Lower lobe of right lung (tissue), 2 donors: ENCODE data around the gene PSD2. TPM values are rescaled to one million over a fixed set of nuclear protein-coding genes. Genes with fewer than 3 reads are reported as not detected.

Source experiments
- ATAC-seq, 2 donors: fragments of 200-7000 bp; cut with Tn5 transposase; one replicate each; pipeline ENCODE4 v1.9.1; 2020 to 2022; ENCODE audit warnings: mild to moderate bottlenecking in 2 of 2, moderate library complexity in 2 of 2
- DNase-seq: peaks from one replicate; pipeline ENCODE4 v3.0.0-alpha.2; 2020
- H3K27ac ChIP-seq: fragments of 200-600 bp; one replicate; pipeline ENCODE4 v1.8.0; 2022
- H3K27me3 ChIP-seq: fragments of 200-600 bp; one replicate; pipeline ENCODE4 v1.8.0; 2022; ENCODE audit warnings: low read depth
- H3K36me3 ChIP-seq: fragments of 200-600 bp; one replicate; pipeline ENCODE4 v1.8.0; 2022; ENCODE audit warnings: mild to moderate bottlenecking
- H3K4me1 ChIP-seq: fragments of 200-600 bp; one replicate; pipeline ENCODE4 v1.8.0; 2022
- H3K4me3 ChIP-seq: fragments of 200-600 bp; one replicate; pipeline ENCODE4 v1.8.0; 2022; ENCODE audit warnings: mild to moderate bottlenecking
- H3K9me3 ChIP-seq: fragments of 200-600 bp; one replicate; pipeline ENCODE4 v1.8.0; 2022
- intact Hi-C: fragments of 100-400 bp; cut with DNase I; formaldehyde crosslinking; loops from one replicate; pipeline ENCODE4 v1.11.0; 2022
- total RNA-seq: library from RNA; stranded (reverse); fragmentation: NEBNext Ultra II Directional; extraction: Animal tissue kit (Norgen Biotek cat#: 25700); gene quantifications from one replicate; pipeline ENCODE4 v1.2.1, GENCODE V29; 2021
- TF ChIP-seq, protein P1 (sequence below): fragments of 200-600 bp; IDR thresholded peaks from one replicate; pipeline ENCODE4 v1.8.0; 2022; ENCODE audit warnings: antibody characterized with exemption, mild to moderate bottlenecking
- donor health status: DM: no; HTN: yes; CAD: no; lungs with severe emphysema.

Gene PSD2
- total RNA-seq, 1 donor from 2014 or later = not detected

DNA sequence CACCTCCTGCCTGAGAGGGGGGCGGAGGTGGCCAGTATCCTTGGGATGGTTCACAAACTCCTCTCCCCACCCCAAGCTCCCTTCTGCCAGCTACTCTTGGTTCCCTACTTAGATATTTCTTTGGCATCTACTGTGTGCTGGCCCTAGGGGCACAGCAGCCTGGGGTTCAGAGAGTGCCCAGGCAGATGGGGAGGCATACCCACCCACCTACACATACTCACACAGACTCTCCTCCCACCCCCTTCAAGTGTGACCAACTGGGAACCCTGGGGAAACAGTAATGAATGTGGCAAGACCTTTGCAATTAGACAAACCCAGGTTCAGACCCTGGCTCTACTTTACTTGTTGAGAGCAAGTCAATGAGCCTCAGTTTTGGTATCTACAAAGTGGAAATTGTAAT, 44.4 kb upstream of the PSD2 start:
- TF ChIP-seq, protein P1, sequence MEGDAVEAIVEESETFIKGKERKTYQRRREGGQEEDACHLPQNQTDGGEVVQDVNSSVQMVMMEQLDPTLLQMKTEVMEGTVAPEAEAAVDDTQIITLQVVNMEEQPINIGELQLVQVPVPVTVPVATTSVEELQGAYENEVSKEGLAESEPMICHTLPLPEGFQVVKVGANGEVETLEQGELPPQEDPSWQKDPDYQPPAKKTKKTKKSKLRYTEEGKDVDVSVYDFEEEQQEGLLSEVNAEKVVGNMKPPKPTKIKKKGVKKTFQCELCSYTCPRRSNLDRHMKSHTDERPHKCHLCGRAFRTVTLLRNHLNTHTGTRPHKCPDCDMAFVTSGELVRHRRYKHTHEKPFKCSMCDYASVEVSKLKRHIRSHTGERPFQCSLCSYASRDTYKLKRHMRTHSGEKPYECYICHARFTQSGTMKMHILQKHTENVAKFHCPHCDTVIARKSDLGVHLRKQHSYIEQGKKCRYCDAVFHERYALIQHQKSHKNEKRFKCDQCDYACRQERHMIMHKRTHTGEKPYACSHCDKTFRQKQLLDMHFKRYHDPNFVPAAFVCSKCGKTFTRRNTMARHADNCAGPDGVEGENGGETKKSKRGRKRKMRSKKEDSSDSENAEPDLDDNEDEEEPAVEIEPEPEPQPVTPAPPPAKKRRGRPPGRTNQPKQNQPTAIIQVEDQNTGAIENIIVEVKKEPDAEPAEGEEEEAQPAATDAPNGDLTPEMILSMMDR = no peak
- Histone ChIP-seq H3K36me3 (no peaks in the 10 kb centered on the region), H3K27ac (no peak overlapping the region), H3K27me3 (peaks cover 73% of the 10 kb centered on the region), H3K4me1 (peaks cover 30% of the 10 kb centered on the region), H3K4me3 (no peak overlapping the region), H3K9me3 (no peaks in the 10 kb centered on the region)
- DNase-seq = no peak
- intact Hi-C loops = no loop called here
- ATAC-seq = no peak

- no peak for ATAC-seq
- Histone ChIP-seq H3K4me1 (peaks cover 16% of the 10 kb centered on the region), H3K4me3 (no peak overlapping the region), H3K27me3 (peaks cover 65% of the 10 kb centered on the region), H3K9me3 (no peaks in the 10 kb centered on the region), H3K36me3 (no peaks in the 10 kb centered on the region), H3K27ac (no peak overlapping the region)
- DNase-seq = no peak
- intact Hi-C loops = no loop called here
- TF ChIP-seq, protein P1 = no peak
Observed at GRCh38 chr5:139752506-139753473, 42.8 kb upstream of the PSD2 start.

DNA sequence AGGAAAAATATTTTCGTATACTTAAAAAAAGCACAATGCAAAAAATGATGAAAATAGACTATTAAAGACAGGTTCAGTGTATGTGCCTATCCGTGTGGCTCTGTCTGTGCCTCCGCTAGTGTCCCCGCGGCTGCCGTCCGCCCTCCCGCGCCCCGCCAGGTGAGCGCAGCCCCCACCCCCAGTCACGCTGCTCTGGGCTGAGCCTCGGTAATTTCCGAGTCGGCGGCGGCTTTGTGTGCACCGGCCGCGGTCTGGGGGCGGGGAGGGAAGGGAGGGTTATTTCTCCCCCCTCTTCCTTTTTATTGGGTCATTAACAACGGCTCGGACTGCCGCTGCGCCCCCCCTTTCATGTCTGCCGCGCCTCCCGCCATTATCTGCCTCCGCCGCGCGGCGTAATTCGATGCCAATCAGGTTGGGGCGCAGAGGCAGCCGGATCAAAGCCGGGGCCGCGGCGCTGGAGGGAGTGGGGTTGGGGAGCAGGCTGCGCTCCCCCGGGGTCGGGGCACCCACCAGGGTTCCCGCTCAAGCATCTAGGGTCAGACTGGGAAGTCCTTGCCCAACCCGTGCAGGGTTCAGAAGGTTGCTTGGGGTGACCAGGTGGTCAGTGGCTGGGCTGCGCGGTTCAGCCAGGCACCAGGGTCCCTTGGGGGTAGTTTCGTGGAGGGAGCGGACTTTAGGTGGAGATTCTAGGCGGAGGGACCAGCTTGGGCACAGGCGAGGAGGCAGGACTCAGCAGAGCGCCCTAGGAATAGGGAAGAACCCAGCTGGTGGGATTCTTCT, 39.5 kb upstream of the PSD2 start:
- Histone ChIP-seq H3K36me3 (no peaks in the 10 kb centered on the region), H3K9me3 (no peaks in the 10 kb centered on the region), H3K4me3 (no peak overlapping the region), H3K27ac (no peak overlapping the region), H3K27me3 (peaks cover 56% of the 10 kb centered on the region), H3K4me1 (peaks cover 8% of the 10 kb centered on the region)
- no peak for DNase-seq
- TF ChIP-seq, protein P1 = no peak
- intact Hi-C loops = no loop called here
- ATAC-seq = peak in 1 of 2 donors; percentile 10

DNA sequence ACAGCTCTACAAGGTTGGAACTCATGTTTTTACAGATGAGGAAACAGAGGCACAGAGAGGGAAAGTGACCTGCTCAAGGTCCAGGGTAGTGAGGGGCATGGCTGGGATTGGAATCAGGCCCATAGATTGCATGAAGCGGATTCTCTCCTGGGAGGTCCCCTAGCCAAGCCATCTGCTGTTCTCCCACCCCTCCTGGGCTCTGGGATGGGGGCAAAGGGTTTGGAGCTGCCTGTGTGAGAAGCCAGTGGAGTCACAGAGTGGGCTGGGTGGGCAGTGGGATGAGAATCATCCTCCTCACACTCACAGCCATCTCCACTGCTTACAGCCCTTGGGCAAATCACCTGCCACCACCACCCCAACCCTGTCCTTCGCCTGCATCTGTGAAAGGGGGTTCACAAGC, 38.6 kb upstream of the PSD2 start:
- ATAC-seq = no peak
- H3K27ac ChIP-seq = no peak overlapping the region
- peaks cover 8% of the 10 kb centered on the region for H3K4me1 ChIP-seq
- H3K27me3 ChIP-seq = peaks cover 56% of the 10 kb centered on the region
- H3K4me3 ChIP-seq = no peak overlapping the region
- DNase-seq = no peak
- intact Hi-C loops = no loop called here
- no peaks in the 10 kb centered on the region for H3K36me3 ChIP-seq
- TF ChIP-seq, protein P1 = no peak
- no peaks in the 10 kb centered on the region for H3K9me3 ChIP-seq

DNA sequence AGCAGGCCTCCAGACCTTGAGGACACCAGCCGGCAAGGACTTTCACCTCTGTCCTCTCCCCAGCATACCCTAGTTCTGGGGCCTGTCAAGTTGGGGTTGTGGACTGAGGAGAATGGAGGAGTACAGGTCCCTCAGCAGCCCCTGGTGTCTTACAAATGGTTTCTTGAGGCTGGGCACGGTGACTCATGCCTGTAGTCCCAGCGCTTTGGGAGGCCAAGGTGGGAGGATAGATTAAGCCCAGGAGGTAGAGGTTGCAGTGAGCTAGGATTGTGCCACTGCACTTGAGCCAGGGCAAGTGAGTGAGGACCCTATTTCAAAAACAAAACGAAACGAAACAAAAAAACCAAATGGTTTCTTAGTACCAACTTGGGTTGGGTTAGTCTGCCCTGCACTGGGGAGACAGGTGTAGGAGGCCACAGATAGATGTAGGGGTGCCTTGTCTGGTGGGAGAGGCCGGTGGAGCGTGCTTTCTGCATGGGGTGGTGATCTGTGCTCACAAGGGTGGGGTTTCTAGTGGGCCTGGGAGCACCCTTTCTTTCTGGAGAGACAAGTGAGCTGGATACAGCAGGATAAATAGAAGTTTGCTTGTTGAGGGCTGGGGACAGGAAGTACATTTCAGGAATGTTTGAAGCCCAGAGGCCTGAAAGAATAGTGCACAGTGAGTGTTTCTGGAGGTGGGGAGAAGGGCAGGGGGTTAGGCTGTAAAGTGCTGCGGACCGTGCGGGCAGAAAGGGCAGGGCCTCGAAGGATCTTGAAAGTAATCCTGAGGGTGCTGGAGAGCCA, 37.7 kb upstream of the PSD2 start:
- Histone ChIP-seq H3K27me3 (peaks cover 57% of the 10 kb centered on the region), H3K9me3 (no peaks in the 10 kb centered on the region), H3K27ac (no peak overlapping the region), H3K36me3 (no peaks in the 10 kb centered on the region), H3K4me3 (no peak overlapping the region), H3K4me1 (peaks cover 8% of the 10 kb centered on the region)
- DNase-seq = no peak
- TF ChIP-seq, protein P1 = no peak
- peak in 1 of 2 donors; percentile 17 for ATAC-seq
- intact Hi-C loops = no loop called here
